ENCODE results near the gene USP32.

DNA sequence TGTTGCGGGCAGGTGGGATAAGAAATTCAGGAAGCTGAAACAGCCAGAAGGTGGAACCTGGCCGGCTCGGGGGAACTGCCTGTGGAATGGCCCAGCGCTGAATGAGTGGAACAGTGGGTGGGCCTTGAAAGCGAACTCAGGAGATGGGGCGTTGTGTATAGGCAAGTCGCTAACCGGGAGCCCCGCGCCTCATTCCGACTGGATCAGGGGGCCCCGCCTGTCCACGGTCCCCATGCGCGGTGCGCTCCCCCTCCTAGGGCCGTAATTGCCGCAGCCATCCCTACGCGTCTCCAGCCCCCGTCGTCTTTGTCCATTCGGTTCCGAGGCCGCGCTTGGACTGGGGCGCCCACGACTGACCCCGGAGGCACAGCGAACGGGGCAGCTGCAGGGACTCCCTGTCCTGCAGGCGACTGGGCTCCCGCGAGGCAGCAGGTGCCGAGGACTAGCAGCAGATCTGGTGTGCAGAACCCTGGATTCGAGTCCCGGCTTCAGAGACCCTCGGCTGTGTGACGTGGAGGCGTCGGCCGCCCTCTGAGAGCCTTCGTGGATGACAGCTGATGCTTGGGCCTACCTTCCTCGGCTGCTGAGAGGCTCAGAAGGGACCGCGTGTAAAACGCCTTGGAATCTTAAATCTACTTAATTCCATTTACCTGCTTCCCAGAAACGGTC lies 253.0 kb downstream of the USP32 start:
- TF ChIP-seq, protein P1, sequence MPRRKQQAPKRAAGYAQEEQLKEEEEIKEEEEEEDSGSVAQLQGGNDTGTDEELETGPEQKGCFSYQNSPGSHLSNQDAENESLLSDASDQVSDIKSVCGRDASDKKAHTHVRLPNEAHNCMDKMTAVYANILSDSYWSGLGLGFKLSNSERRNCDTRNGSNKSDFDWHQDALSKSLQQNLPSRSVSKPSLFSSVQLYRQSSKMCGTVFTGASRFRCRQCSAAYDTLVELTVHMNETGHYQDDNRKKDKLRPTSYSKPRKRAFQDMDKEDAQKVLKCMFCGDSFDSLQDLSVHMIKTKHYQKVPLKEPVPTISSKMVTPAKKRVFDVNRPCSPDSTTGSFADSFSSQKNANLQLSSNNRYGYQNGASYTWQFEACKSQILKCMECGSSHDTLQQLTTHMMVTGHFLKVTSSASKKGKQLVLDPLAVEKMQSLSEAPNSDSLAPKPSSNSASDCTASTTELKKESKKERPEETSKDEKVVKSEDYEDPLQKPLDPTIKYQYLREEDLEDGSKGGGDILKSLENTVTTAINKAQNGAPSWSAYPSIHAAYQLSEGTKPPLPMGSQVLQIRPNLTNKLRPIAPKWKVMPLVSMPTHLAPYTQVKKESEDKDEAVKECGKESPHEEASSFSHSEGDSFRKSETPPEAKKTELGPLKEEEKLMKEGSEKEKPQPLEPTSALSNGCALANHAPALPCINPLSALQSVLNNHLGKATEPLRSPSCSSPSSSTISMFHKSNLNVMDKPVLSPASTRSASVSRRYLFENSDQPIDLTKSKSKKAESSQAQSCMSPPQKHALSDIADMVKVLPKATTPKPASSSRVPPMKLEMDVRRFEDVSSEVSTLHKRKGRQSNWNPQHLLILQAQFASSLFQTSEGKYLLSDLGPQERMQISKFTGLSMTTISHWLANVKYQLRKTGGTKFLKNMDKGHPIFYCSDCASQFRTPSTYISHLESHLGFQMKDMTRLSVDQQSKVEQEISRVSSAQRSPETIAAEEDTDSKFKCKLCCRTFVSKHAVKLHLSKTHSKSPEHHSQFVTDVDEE (CRISPR knock-in tag; IDR thresholded peaks at IDR 0.05), result no peak
- TF ChIP-seq ZNF70 (CRISPR knock-in tag; IDR thresholded peaks at IDR 0.05), result no peak
- TF ChIP-seq, protein P2, sequence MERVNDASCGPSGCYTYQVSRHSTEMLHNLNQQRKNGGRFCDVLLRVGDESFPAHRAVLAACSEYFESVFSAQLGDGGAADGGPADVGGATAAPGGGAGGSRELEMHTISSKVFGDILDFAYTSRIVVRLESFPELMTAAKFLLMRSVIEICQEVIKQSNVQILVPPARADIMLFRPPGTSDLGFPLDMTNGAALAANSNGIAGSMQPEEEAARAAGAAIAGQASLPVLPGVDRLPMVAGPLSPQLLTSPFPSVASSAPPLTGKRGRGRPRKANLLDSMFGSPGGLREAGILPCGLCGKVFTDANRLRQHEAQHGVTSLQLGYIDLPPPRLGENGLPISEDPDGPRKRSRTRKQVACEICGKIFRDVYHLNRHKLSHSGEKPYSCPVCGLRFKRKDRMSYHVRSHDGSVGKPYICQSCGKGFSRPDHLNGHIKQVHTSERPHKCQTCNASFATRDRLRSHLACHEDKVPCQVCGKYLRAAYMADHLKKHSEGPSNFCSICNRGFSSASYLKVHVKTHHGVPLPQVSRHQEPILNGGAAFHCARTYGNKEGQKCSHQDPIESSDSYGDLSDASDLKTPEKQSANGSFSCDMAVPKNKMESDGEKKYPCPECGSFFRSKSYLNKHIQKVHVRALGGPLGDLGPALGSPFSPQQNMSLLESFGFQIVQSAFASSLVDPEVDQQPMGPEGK (CRISPR knock-in tag; IDR thresholded peaks at IDR 0.05; ENCODE audit: borderline replicate concordance), result no peak
- TF ChIP-seq, protein P3, sequence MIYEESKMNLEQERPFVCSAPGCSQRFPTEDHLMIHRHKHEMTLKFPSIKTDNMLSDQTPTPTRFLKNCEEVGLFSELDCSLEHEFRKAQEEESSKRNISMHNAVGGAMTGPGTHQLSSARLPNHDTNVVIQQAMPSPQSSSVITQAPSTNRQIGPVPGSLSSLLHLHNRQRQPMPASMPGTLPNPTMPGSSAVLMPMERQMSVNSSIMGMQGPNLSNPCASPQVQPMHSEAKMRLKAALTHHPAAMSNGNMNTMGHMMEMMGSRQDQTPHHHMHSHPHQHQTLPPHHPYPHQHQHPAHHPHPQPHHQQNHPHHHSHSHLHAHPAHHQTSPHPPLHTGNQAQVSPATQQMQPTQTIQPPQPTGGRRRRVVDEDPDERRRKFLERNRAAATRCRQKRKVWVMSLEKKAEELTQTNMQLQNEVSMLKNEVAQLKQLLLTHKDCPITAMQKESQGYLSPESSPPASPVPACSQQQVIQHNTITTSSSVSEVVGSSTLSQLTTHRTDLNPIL (CRISPR knock-in tag; IDR thresholded peaks at IDR 0.05; ENCODE audit: low read depth), result no peak
- TF ChIP-seq TOX (CRISPR knock-in tag; IDR thresholded peaks at IDR 0.05; ENCODE audit: borderline replicate concordance), result no peak
